Measurements from ENCODE around the gene DENND5B.
"Not testable (repeated sequence)": the region's sequence is repeated elsewhere in the genome, so short reads cannot be mapped to it uniquely, and the experiment has no call there.

The DENND5B gene

GRCh38 chr12:31456562-31456961 lies 134.4 kb downstream of the DENND5B start:
- no peak for DNase-seq

GRCh38 chr12:31444736-31445135 lies 146.2 kb downstream of the DENND5B start:
- no peak for DNase-seq

- DNase-seq = no peak
These were observed 150.3 kb downstream of the DENND5B start for GRCh38 chr12:31440586-31440985.

- DNase-seq = no peak
These were observed 150.8 kb downstream of the DENND5B start for GRCh38 chr12:31440134-31440533.

- no peak for DNase-seq
These were observed 159.2 kb downstream of the DENND5B start for GRCh38 chr12:31431721-31432240.

GRCh38 chr12:31423405-31423804 lies 167.5 kb downstream of the DENND5B start:
- no peak for DNase-seq

- no peak for DNase-seq
These were observed 178.6 kb downstream of the DENND5B start for GRCh38 chr12:31412292-31412801.

GRCh38 chr12:31408763-31409162 lies 182.2 kb downstream of the DENND5B start:
- DNase-seq = no peak

GRCh38 chr12:31407562-31407961 lies 183.4 kb downstream of the DENND5B start:
- no peak for DNase-seq

- DNase-seq = no peak
These were observed 184.6 kb downstream of the DENND5B start for GRCh38 chr12:31406345-31406744.

- DNase-seq = no peak
These were observed 185.9 kb downstream of the DENND5B start for GRCh38 chr12:31405021-31405420.

- DNase-seq = peak; percentile 78
These were observed 187.8 kb downstream of the DENND5B start for GRCh38 chr12:31403099-31403607.

- DNase-seq = no peak
These were observed 197.9 kb downstream of the DENND5B start for GRCh38 chr12:31393004-31393550.

GRCh38 chr12:31390991-31391390 lies 199.9 kb downstream of the DENND5B start:
- DNase-seq = no peak

- DNase-seq = no peak
These were observed 202.2 kb downstream of the DENND5B start for GRCh38 chr12:31388713-31389112.

GRCh38 chr12:31387466-31387865 lies 203.5 kb downstream of the DENND5B start:
- no peak for DNase-seq

GRCh38 chr12:31387011-31387410 lies 203.9 kb downstream of the DENND5B start:
- DNase-seq = no peak

- DNase-seq = no peak
These were observed 204.6 kb downstream of the DENND5B start for GRCh38 chr12:31386364-31386777.

- not testable (repeated sequence) for DNase-seq
These were observed 213.7 kb downstream of the DENND5B start for GRCh38 chr12:31377210-31377609.

GRCh38 chr12:31375422-31375821 lies 215.5 kb downstream of the DENND5B start:
- DNase-seq = not testable (repeated sequence)

GRCh38 chr12:31371256-31371620 lies 219.7 kb downstream of the DENND5B start:
- no peak for DNase-seq

GRCh38 chr12:31370531-31371255 lies 220.2 kb downstream of the DENND5B start:
- DNase-seq = peak; percentile 15

- DNase-seq = peak; percentile 90
These were observed 221.0 kb downstream of the DENND5B start for GRCh38 chr12:31369712-31370521.
